ENCODE results near the gene RPS29. TPM values are rescaled to one million over a fixed set of nuclear protein-coding genes. Genes with fewer than 3 reads are reported as not detected.

RPS29 gene
- 1,000 to 10,000 TPM; 2,556 to 3,974 TPM for total RNA-seq
- 1,765 TPM for polyA plus RNA-seq (ENCODE audit: insufficient read depth, low read depth, low replicate concordance)
- long read RNA-seq, donor 1, full-length matches to known transcripts, result 2,481 of 2,498 reads
- long read RNA-seq, donor 1, partial matches to known transcripts, result 17 of 2,498 reads
- long read RNA-seq, donor 1, other reads (novel, unspliced or antisense), result 0 of 2,498 reads
- long read RNA-seq, donor 2, full-length matches to known transcripts, result 1,601 of 1,601 reads
- long read RNA-seq, donor 2, partial matches to known transcripts, result 0 of 1,601 reads
- long read RNA-seq, donor 2, other reads (novel, unspliced or antisense), result 0 of 1,601 reads

GRCh38 chr14:49585803-49586672, at the start of gene RPS29:
TSS of gene RPS29 (minus strand) at chr14:49586380. CDS start at chr14:49586346, 34 bp downstream.
- Histone ChIP-seq H3K27ac (peak within 1 kb of the TSS; percentile 84 to 92), H3K36me3 (ENCODE audit: low read depth, missing control alignments) (no peaks in the 10 kb centered on the region), H3K9me3 (no peaks in the 10 kb centered on the region), H3K4me1 (peaks cover 10% of the 10 kb centered on the region), H3K27me3 (no peaks in the 10 kb centered on the region), H3K4me3 (peak within 1 kb of the TSS; percentile 94 to 95)
- TF ChIP-seq POLR2A (IDR thresholded peaks at IDR 0.05), result peak; percentile 42
- TF ChIP-seq, protein P1, sequence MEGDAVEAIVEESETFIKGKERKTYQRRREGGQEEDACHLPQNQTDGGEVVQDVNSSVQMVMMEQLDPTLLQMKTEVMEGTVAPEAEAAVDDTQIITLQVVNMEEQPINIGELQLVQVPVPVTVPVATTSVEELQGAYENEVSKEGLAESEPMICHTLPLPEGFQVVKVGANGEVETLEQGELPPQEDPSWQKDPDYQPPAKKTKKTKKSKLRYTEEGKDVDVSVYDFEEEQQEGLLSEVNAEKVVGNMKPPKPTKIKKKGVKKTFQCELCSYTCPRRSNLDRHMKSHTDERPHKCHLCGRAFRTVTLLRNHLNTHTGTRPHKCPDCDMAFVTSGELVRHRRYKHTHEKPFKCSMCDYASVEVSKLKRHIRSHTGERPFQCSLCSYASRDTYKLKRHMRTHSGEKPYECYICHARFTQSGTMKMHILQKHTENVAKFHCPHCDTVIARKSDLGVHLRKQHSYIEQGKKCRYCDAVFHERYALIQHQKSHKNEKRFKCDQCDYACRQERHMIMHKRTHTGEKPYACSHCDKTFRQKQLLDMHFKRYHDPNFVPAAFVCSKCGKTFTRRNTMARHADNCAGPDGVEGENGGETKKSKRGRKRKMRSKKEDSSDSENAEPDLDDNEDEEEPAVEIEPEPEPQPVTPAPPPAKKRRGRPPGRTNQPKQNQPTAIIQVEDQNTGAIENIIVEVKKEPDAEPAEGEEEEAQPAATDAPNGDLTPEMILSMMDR (IDR thresholded peaks at IDR 0.05), result no peak
- intact Hi-C loops (cut with DNase I; ENCODE audit: low total_unique reads), result no loop called here
- peak; percentile 98 for DNase-seq
- 0 to 1% methylated on average over 31 to 51 of the region's 55 CpGs for WGBS, 2 donors

- Histone ChIP-seq H3K9me3 (no peaks in the 10 kb centered on the region), H3K27me3 (no peaks in the 10 kb centered on the region), H3K4me1 (peaks cover 19% of the 10 kb centered on the region), H3K4me3 (peak within 1 kb of the TSS; percentile 95 to 99), H3K27ac (peak within 1 kb of the TSS; percentile 96), H3K36me3 (ENCODE audit: low read depth, missing control alignments) (no peaks in the 10 kb centered on the region)
- WGBS, 2 donors, result 0% methylated on average over 19 to 30 of the region's 80 CpGs
- no peak for TF ChIP-seq POLR2A (IDR thresholded peaks at IDR 0.05)
- TF ChIP-seq, protein P1 (IDR thresholded peaks at IDR 0.05), result no peak
- intact Hi-C loops (cut with DNase I; ENCODE audit: low total_unique reads), result loop anchor here (5.0 kb wide), 1 partner anchor 133 kb away; the partner anchor contains the start of gene KLHDC2
- DNase-seq, result peak; percentile 80
These were observed 48.6 kb upstream of the RPS29 start, which contains the start of gene DNAAF2 for GRCh38 chr14:49634547-49635334. TSS of gene DNAAF2 (minus strand) at chr14:49635244. CDS start at chr14:49635149, 95 bp downstream.

DNA sequence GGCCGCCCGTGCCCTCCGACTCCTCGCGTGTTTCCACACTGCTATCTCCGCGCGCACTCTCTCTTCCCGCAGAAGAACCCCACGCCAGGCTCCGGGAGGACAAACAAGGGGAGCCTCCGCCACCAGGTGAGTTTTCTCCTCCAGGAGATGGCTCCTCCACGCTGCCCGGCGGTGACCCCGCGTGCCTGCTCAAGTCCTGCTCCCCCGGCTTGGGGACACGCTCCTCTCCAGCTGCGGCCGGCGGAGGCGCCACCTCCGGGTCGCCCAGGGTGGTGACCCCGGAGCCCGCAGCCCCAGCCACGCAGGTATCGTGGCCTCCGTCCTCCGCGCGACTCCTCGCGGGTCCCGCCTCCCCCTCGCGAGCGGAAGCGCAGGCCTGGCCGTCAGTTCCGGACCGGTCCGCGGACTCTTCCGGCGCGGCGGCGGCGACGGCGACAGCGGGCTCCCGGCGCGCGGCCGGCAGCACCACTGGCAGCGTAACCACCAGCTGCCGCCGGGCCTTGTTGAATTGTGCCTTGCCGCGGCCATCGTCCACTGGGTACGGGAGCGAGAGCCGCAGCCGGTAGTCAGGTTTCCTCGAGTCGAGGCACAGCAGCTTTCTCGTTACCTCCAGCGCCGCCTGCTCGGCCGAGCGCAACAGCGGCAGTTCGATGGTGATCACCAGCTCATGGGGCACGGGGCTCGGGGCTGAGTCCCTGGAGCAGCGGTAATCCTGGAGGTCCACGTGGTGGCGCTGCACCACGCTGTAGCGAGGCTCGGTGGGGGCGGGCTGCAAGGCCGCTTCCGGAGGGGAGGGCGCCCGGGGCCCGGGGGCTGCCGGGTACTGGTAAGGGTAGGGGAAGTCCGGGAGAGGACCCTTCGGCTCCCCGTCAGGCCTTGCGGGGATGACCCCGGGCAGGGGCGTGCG, 47.7 kb upstream of the RPS29 start:
- DNase-seq, result peak; percentile 95
- Histone ChIP-seq H3K27ac (peak overlapping the region; percentile 96), H3K36me3 (ENCODE audit: low read depth, missing control alignments) (no peaks in the 10 kb centered on the region), H3K9me3 (no peaks in the 10 kb centered on the region), H3K4me3 (peak overlapping the region; percentile 95 to 99), H3K4me1 (peaks cover 19% of the 10 kb centered on the region), H3K27me3 (no peaks in the 10 kb centered on the region)
- WGBS, 2 donors, result 0% methylated on average over 12 to 76 of the region's 101 CpGs
- intact Hi-C loops (cut with DNase I; ENCODE audit: low total_unique reads), result loop anchor here (5.0 kb wide), 1 partner anchor 133 kb away; the partner anchor contains the start of gene KLHDC2
- TF ChIP-seq, protein P1 (IDR thresholded peaks at IDR 0.05), result peak; percentile 75 to 85 (median 78)
- TF ChIP-seq POLR2A (IDR thresholded peaks at IDR 0.05), result no peak
